GM06990 (cell line): ENCODE measurements around the gene AGXT.

Experiments used
- DNase-seq: peaks from one replicate; pipeline ENCODE4 v3.0.0-alpha.2; 2011; ENCODE audit not compliant: insufficient read length; ENCODE audit errors: extremely low read depth
- H3K27me3 ChIP-seq: replicated peaks from 2 replicates; pipeline ENCODE4 v1.6.0; 2011; ENCODE audit warnings: low read length; ENCODE audit not compliant: control insufficient read depth, insufficient read depth
- H3K36me3 ChIP-seq: 2 replicates; pipeline ENCODE4 v1.5.1; 2011; ENCODE audit warnings: low read length; ENCODE audit not compliant: control insufficient read depth, insufficient read depth
- H3K4me3 ChIP-seq: replicated peaks from 2 replicates; pipeline ENCODE4 v1.5.1; 2011; ENCODE audit warnings: low read depth, mild to moderate bottlenecking, control low read depth, low read length
- CTCF ChIP-seq: IDR thresholded peaks from 2 replicates; pipeline ENCODE4 v1.5.1; 2011; ENCODE audit warnings: low read length, control low read depth, mild to moderate bottlenecking, inconsistent platforms; ENCODE audit not compliant: insufficient read depth, poor library complexity, severe bottlenecking

The AGXT gene

GRCh38 chr2:240861547-240861946 is 7.1 kb upstream of the AGXT start:
- no peak for DNase-seq
- TF ChIP-seq CTCF: no peak
- Histone ChIP-seq H3K4me3 (no peak overlapping the region), H3K36me3 (no peaks in the 10 kb centered on the region), H3K27me3 (peaks cover 2% of the 10 kb centered on the region)

- DNase-seq: no peak
- Histone ChIP-seq H3K36me3 (no peaks in the 10 kb centered on the region), H3K27me3 (no peaks in the 10 kb centered on the region; the same call in 1 of the 2 replicates), H3K4me3 (no peak overlapping the region)
- no peak for TF ChIP-seq CTCF
Measured at GRCh38 chr2:240864475-240864874, 4.1 kb upstream of the AGXT start.

- no peak for TF ChIP-seq CTCF
Measured at GRCh38 chr2:240865391-240865790, 3.2 kb upstream of the AGXT start.

GRCh38 chr2:240869109-240869955 is 708 bp downstream of the AGXT start:
- H3K4me3 ChIP-seq: no peak overlapping the region
- no peak for TF ChIP-seq CTCF
- peaks cover 1% of the 10 kb centered on the region for H3K27me3 ChIP-seq

More at GRCh38 chr2:240865391-240865790, 3.2 kb upstream of the AGXT start:
- Histone ChIP-seq H3K27me3 (no peaks in the 10 kb centered on the region; the same call in none of the 2 replicates), H3K4me3 (no peak overlapping the region), H3K36me3 (no peaks in the 10 kb centered on the region)
- DNase-seq: no peak

GRCh38 chr2:240869956-240870875 is 1.6 kb downstream of the AGXT start:
- H3K4me3 ChIP-seq: no peak overlapping the region
- DNase-seq: no peak
- peaks cover 1% of the 10 kb centered on the region for H3K27me3 ChIP-seq
- no peaks in the 10 kb centered on the region for H3K36me3 ChIP-seq
- TF ChIP-seq CTCF: no peak

More at GRCh38 chr2:240869109-240869955, 708 bp downstream of the AGXT start:
- DNase-seq: no peak
- H3K36me3 ChIP-seq: no peaks in the 10 kb centered on the region
